HUES6 (cell line): ENCODE data around the gene GLDC.
"Not testable (repeated sequence)": the region's sequence is repeated elsewhere in the genome, so short reads cannot be mapped to it uniquely, and the experiment has no call there.

Experiments used
- H3K27ac ChIP-seq: 2 replicates; pipeline ENCODE4 v1.7.0; 2013; ENCODE audit warnings: low read depth, mild to moderate bottlenecking, low read length, inconsistent platforms
- H3K27me3 ChIP-seq: 2 replicates; pipeline ENCODE4 v1.6.1; 2013; ENCODE audit warnings: low read length; ENCODE audit not compliant: control insufficient read depth, insufficient read depth
- H3K36me3 ChIP-seq: 2 replicates; pipeline ENCODE4 v1.6.1; 2013; ENCODE audit warnings: low read length; ENCODE audit not compliant: control insufficient read depth, insufficient read depth
- H3K4me1 ChIP-seq: 2 replicates; pipeline ENCODE4 v1.6.1; 2013; ENCODE audit warnings: low read length; ENCODE audit not compliant: control insufficient read depth, insufficient read depth
- H3K4me3 ChIP-seq: 2 replicates; pipeline ENCODE4 v1.5.1; 2013; ENCODE audit warnings: low read depth, low read length
- H3K9ac ChIP-seq: one replicate; pipeline ENCODE4 v1.6.1; 2013; ENCODE audit warnings: mild to moderate bottlenecking, low read length
- H3K9me3 ChIP-seq: 2 replicates; pipeline ENCODE4 v1.6.1; 2013; ENCODE audit warnings: low read depth, low read length; ENCODE audit not compliant: control insufficient read depth, insufficient read depth

GLDC gene

DNA sequence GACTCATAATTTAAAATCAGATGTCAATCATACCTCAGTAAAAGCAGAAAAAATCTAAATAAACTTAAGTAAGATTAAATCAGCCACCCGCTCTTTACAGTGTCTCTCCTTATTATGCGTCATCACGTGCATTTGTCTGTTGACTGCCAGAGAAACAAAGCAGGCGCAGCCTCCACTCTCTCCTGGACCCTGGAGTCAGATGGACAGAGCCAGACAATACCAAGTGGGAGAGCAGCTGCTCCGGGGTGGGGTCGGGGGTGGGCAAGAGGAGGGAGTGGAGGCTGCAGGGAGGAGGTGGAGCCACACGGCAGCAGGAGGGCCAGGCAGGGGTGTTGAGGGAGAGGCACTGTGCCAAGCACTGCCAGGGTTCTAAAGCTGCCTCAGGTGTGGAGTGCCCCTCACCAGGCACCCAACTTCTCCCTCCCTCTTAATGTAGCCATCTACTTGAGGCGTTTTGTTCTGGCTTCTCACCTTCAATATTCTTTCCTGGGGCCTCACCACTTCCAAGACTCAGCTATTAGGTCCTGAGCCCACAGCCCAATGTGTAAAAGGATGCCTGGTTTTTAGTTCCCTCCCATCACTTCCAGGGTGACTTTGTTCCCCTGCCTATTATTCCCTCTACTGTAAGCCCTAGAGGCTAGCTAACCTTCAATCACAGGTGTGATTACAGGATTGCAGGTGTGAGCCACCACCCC lies 96.3 kb downstream of the GLDC start:
- Histone ChIP-seq H3K27ac (no peak overlapping the region), H3K36me3 (peaks cover 73% of the 10 kb centered on the region), H3K9me3 (no peaks in the 10 kb centered on the region), H3K4me1 (no peaks in the 10 kb centered on the region), H3K27me3 (no peaks in the 10 kb centered on the region), H3K9ac (no peak overlapping the region), H3K4me3 (no peak overlapping the region)

DNA sequence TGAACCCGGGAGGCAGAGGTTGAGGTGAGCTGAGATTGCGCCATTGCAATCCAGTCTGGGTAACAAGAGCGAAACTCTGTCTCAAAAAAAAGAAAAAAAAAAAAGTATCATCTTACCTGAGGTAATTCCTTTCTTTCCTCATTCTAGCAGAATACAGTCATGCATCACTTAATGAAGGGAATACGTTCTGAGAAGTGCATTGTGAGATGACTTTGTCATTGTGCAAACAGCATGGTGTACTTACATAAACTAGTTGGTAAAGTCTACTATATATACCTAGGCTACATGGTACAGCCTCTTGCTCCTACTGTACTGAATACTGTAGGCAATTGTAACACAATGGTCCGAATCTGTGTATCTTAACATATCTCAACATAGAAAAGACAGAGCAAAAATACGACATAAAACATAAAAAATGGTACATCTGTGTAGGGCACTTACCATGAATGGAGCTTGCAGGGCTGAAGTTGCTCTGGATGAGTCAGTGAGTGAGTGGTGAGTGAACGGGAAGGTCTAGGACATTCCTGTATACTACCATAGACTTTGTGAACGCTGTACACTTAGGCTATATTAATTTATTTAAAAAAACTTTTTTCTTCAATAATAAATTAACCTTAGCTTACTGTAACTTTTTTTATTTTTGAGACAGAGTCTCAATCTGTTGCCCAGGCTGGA lies 100.4 kb downstream of the GLDC start:
- Histone ChIP-seq H3K27me3 (no peaks in the 10 kb centered on the region), H3K9ac (no peak overlapping the region), H3K9me3 (no peaks in the 10 kb centered on the region), H3K4me3 (no peak overlapping the region), H3K36me3 (peaks cover 57% of the 10 kb centered on the region), H3K4me1 (peaks cover 2% of the 10 kb centered on the region; the same call in 1 of the 2 replicates), H3K27ac (no peak overlapping the region)

DNA sequence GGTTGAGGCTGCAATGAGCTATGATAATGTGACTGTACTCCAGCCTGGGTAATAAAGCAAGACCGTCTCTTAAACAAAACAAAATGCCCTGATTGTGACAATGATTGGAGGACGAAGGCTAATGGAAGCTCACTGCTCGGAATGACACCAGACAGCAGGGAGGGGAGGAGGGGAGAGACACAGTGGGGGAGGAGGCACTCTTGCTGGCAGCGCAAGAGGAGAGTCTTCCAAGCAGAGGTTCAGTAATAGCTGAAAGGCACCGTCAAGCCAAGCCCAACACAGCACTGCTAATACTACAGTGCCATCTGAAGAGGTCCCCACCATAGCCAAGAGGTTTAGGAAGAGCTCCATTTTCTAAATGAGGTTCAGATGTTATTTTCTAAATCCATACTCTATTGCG lies 102.3 kb downstream of the GLDC start:
- Histone ChIP-seq H3K9ac (no peak overlapping the region), H3K27ac (no peak overlapping the region), H3K4me3 (no peak overlapping the region), H3K27me3 (no peaks in the 10 kb centered on the region), H3K4me1 (peaks cover 2% of the 10 kb centered on the region; the same call in 1 of the 2 replicates), H3K9me3 (no peaks in the 10 kb centered on the region), H3K36me3 (peaks cover 49% of the 10 kb centered on the region)

DNA sequence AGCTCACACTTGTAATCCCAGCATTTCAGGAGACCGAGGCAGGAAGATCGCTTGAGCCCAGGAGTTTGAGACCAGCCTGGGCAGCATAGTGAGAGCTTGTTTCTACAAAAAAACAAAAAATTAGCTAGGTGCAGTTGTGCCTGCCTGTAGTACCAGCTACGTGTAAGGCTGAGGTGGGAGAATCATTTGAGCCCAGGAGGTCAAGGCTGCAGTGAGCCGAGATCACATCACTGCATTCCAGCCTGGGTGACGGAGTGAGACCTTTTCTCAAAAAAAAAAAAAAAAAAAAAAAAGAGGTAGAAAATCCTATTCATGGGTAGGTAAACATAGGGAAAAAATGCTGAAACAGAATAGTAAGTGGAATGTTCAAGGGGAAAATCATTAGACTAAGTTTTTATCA lies 102.9 kb downstream of the GLDC start:
- not testable (repeated sequence) for H3K9me3 ChIP-seq, H3K27me3 ChIP-seq, H3K4me3 ChIP-seq, H3K4me1 ChIP-seq, H3K27ac ChIP-seq, H3K9ac ChIP-seq
- peaks cover 46% of the 10 kb centered on the region for H3K36me3 ChIP-seq

DNA sequence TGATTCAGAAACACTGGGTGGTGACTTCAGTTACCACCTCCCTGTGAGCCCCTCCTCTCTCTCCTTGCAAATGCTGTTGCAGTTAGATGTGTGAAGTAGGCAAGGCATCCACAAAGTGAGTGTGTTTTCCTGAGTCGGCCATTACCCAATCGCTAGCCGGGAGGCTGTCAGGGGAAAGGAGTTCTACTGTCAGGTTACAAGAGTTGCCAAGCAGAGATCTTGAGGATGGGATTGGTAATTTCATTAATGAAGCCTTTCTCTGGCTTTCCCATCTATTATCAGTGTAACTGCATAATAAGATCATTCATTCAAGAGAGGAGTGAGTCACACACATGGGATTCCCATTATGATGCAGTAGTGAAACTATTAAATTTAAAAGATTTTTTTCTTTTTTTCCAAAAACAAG lies 106.9 kb downstream of the GLDC start:
- Histone ChIP-seq H3K9me3 (no peaks in the 10 kb centered on the region), H3K27me3 (no peaks in the 10 kb centered on the region), H3K9ac (no peak overlapping the region), H3K27ac (no peak overlapping the region), H3K4me1 (peaks cover 2% of the 10 kb centered on the region; the same call in 1 of the 2 replicates), H3K4me3 (no peak overlapping the region), H3K36me3 (peaks cover 48% of the 10 kb centered on the region)

DNA sequence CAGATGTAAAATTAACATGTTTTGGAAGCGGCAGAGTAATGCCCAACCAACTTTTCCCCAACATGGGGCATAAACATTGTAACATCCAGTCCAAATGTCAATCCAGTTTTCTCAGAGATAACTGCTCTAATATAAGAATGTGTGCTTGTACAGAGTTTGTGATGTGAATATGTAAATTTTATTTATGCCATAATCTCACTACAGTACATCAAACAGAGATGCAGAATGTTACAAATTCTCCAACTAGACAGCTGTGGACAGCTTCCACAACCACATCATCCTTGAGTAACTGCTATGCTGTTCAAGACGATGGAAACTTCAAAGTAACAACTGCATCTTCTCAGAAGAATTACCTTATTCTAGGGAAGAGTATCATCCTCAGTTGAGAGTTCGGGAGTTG lies 109.9 kb downstream of the GLDC start:
- H3K9me3 ChIP-seq, result no peaks in the 10 kb centered on the region
- no peaks in the 10 kb centered on the region for H3K4me1 ChIP-seq
- H3K27me3 ChIP-seq, result no peaks in the 10 kb centered on the region
- peaks cover 45% of the 10 kb centered on the region for H3K36me3 ChIP-seq
- H3K9ac ChIP-seq, result no peak overlapping the region
- no peak overlapping the region for H3K27ac ChIP-seq
- H3K4me3 ChIP-seq, result no peak overlapping the region

DNA sequence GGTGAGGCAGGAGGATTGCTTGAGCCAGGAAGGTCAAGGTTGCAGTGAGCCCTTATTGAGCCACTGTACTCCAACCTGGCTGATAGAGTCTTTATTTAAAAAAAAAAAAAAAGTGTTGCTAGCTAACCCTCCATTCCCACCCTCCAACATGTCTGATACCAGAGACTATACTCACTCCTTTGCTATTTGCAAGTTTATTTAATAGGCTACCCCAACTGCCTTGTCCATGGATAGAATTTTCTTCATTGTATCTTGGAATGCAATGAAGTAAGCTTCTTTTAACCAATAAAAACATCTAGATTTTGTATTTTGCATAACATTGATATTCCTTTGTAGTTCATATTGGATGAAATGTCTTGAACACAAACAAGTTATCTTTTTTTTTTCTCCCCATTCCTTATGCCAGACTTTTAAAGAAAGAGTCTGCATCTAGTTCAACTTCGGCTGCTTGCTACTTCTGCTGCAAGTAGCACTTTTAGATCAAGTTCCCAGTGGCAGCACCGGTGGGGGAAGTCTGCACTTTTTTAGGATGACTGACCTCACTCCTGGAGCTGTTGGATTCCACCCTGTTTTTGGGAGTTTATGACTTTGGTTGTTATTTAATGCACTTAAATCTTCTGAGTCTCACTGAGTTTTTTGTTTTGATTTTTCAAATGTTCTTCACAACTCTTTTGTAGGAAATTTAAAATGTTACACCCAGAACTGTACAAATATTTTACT lies 120.0 kb downstream of the GLDC start:
- H3K36me3 ChIP-seq, result peaks cover under 1% of the 10 kb centered on the region; the same call in 1 of the 2 replicates
- H3K27ac ChIP-seq, result no peak overlapping the region

DNA sequence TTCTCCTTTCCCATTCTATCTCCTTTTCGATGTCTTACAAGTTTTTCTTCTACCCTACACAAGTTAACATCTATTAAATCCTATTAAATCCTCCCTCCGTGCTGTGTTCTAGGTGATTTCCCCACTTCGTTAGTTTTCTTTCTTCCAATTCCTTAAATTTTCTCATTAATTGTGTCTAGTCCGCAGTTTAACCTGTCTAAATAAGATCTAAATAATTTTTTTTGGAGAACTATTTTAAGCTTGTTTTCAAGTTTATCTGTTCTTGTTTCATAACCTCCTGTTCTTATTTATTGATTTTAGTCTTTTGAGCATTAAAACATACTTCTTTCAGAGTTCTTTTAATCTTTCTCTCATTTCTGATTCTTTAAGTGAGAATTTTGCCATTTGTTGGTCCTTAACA lies 123.3 kb downstream of the GLDC start:
- no peaks in the 10 kb centered on the region for H3K27me3 ChIP-seq
- no peak overlapping the region for H3K9ac ChIP-seq
- no peaks in the 10 kb centered on the region for H3K9me3 ChIP-seq
- H3K27ac ChIP-seq, result no peak overlapping the region
- no peaks in the 10 kb centered on the region for H3K4me1 ChIP-seq
- H3K4me3 ChIP-seq, result no peak overlapping the region
- H3K36me3 ChIP-seq, result no peaks in the 10 kb centered on the region

More for the DNA sequence above, 120.0 kb downstream of the GLDC start:
- Histone ChIP-seq H3K4me1 (no peaks in the 10 kb centered on the region), H3K9me3 (no peaks in the 10 kb centered on the region), H3K4me3 (no peak overlapping the region), H3K27me3 (no peaks in the 10 kb centered on the region), H3K9ac (no peak overlapping the region)

DNA sequence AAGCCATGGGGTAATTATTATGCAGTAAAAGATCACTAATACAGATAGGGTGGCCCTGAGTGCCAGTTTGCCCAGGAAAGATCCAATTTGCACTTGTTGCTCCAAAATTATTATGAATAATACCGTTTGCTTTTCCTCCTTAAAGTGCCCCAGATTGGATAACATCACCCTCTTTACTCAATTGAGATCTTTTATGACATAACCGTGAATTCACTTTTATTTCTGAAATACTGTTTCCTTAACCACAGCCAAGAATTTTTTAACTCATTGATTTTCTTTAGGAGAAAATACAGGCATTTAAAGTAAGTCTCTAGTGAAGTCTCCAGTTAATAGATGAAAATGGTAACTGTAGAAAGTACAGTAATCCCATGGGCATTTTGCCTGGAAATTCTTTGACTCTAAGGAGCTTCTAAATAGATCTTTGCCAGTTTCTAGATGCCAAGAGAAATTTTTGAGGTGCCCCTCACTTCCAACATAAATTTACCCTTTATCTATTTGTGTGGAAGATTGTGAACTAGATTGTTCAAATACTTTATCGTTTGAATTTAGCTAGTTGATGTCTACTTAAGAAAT lies 133.4 kb downstream of the GLDC start:
- H3K9ac ChIP-seq, result no peak overlapping the region
- peaks cover 12% of the 10 kb centered on the region for H3K36me3 ChIP-seq
- 0 out of 2 replicates have a peak, but pooled peaks cover 4% of the 10 kb centered on the region for H3K9me3 ChIP-seq
- no peak overlapping the region for H3K4me3 ChIP-seq
- H3K27ac ChIP-seq, result no peak overlapping the region
- H3K27me3 ChIP-seq, result no peaks in the 10 kb centered on the region
- H3K4me1 ChIP-seq, result no peaks in the 10 kb centered on the region

DNA sequence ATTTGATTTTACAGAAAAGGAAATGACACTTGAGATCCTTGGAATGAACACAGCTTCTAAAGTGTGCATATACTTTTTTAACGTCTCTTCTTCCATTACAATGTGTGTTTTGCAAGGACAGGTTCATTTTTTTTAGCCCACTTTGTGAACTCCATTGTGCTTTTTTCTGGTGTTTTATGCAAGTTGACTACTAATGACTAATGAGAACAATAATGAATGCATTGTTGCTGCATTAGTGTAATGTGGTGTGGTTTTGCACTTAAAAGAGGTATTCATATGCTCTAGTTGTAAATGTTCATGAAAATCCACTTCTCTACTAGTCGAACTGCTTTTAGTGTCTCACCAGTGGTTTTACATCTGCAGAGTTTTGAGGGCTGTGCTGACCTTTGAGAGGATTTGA lies 139.0 kb downstream of the GLDC start:
- Histone ChIP-seq H3K36me3 (peaks cover 47% of the 10 kb centered on the region), H3K4me1 (0 out of 2 replicates have a peak, but pooled peaks cover 3% of the 10 kb centered on the region), H3K27me3 (no peaks in the 10 kb centered on the region), H3K9me3 (0 out of 2 replicates have a peak, but pooled peaks cover 1% of the 10 kb centered on the region), H3K27ac (no peak overlapping the region; the same call in 1 of the 2 replicates), H3K4me3 (no peak overlapping the region), H3K9ac (no peak overlapping the region)
